Endodermal cell (in vitro differentiated cells): Measurements from ENCODE around the gene GCK. TPM values are rescaled to one million over a fixed set of nuclear protein-coding genes. Genes with fewer than 3 reads are reported as not detected.

ENCODE experiments used
- DNase-seq: peaks from one replicate; pipeline ENCODE4 v3.0.0-alpha.2; 2017
- H3K27ac ChIP-seq: 2 replicates; pipeline ENCODE4 v1.5.1; 2013; ENCODE audit warnings: mild to moderate bottlenecking, low read depth, low read length, moderate library complexity
- H3K27me3 ChIP-seq: 2 replicates; pipeline ENCODE4 v1.6.1; 2013; ENCODE audit warnings: mild to moderate bottlenecking, low read length, moderate library complexity; ENCODE audit not compliant: insufficient read depth, control insufficient read depth, poor library complexity, severe bottlenecking
- H3K36me3 ChIP-seq: 2 replicates; pipeline ENCODE4 v1.7.0; 2013; ENCODE audit warnings: mild to moderate bottlenecking, low read length, moderate library complexity; ENCODE audit not compliant: control insufficient read depth, insufficient read depth
- H3K4me1 ChIP-seq: one replicate; pipeline ENCODE4 v1.7.0; 2013; ENCODE audit warnings: low read length; ENCODE audit not compliant: control insufficient read depth, insufficient read depth
- H3K4me3 ChIP-seq: 2 replicates; pipeline ENCODE4 v1.5.1; 2013; ENCODE audit warnings: mild to moderate bottlenecking, low read length, moderate library complexity
- H3K9ac ChIP-seq: 2 replicates; pipeline ENCODE4 v1.6.1; 2013; ENCODE audit warnings: mild to moderate bottlenecking, low read length, moderate library complexity; ENCODE audit not compliant: poor library complexity, severe bottlenecking; ENCODE audit errors: extremely low read depth
- H3K9me3 ChIP-seq: 2 replicates; pipeline ENCODE4 v1.6.1; 2013; ENCODE audit warnings: mild to moderate bottlenecking, low read length, moderate library complexity; ENCODE audit not compliant: control insufficient read depth
- H3K27ac Mint-ChIP-seq: 2 replicates; pipeline ENCODE4 v1.8.0; 2020; ENCODE audit warnings: mixed read lengths
- H3K27me3 Mint-ChIP-seq: 2 replicates; pipeline ENCODE4 v1.8.0; 2021; ENCODE audit warnings: mild to moderate bottlenecking, mixed read lengths; ENCODE audit not compliant: insufficient read depth
- H3K36me3 Mint-ChIP-seq: 2 replicates; pipeline ENCODE4 v1.8.0; 2020; ENCODE audit warnings: low read depth, mixed read lengths
- H3K4me1 Mint-ChIP-seq: 2 replicates; pipeline ENCODE4 v1.8.0; 2020; ENCODE audit warnings: mixed read lengths
- H3K4me3 Mint-ChIP-seq: 2 replicates; pipeline ENCODE4 v1.8.0; 2020; ENCODE audit warnings: mild to moderate bottlenecking, moderate library complexity, mixed read lengths
- H3K9me3 Mint-ChIP-seq: 2 replicates; pipeline ENCODE4 v1.8.0; 2020; ENCODE audit warnings: mild to moderate bottlenecking, mixed read lengths
- CTCF ChIP-seq: fragments of 200-600 bp; sonication (generic); conservative IDR thresholded peaks from 2 replicates; pipeline ENCODE4 v1.5.0; 2021; ENCODE audit warnings: antibody characterized with exemption, mild to moderate bottlenecking
- WGBS, 2 experiments: methylation state at CpG; one replicate each; pipeline versions ENCODE4 v1.1.5 to v1.1.7; 2013; ENCODE audit warnings: missing lambda C conversion rate in 2 of 2, mixed read lengths in 1 of 2; ENCODE audit not compliant: insufficient coverage in 1 of 2, insufficient read length in 1 of 2; 5-methylcytosine and 5-hydroxymethylcytosine counted together
- total RNA-seq, 2 donors: library from RNA; stranded (reverse); fragmentation: NEBNext Ultra II Directional in 1 of 2; extraction: Animal tissue kit (Norgen Biotek cat#: 25700) in 1 of 2; gene quantifications; 2 replicates in 1 of 2; 3 replicates in 1 of 2; pipeline ENCODE4 v1.2.1, GENCODE V29; 2021

Gene GCK
- total RNA-seq, 2 donors from 2014 or later: 0.29 to 0.48 TPM

GRCh38 chr7:44145479-44145968 is 43.7 kb downstream of the GCK start:
- H3K9me3 Mint-ChIP-seq: peaks cover 2% of the 10 kb centered on the region
- WGBS, 2 experiments: 34 to 57% methylated on average over 21 to 53 of the region's 53 CpGs
- H3K27me3 Mint-ChIP-seq: peaks cover 35% of the 10 kb centered on the region
- no peak overlapping the region for H3K4me3 ChIP-seq
- H3K4me3 Mint-ChIP-seq: peak overlapping the region; percentile 44
- H3K27ac Mint-ChIP-seq: no peak overlapping the region
- no peaks in the 10 kb centered on the region for H3K36me3 ChIP-seq
- H3K27ac ChIP-seq: no peak overlapping the region
- peaks cover 20% of the 10 kb centered on the region for H3K4me1 ChIP-seq
- peaks cover 22% of the 10 kb centered on the region for H3K4me1 Mint-ChIP-seq
- TF ChIP-seq CTCF: no peak
- H3K9me3 ChIP-seq: no peaks in the 10 kb centered on the region
- H3K27me3 ChIP-seq: peaks cover 25% of the 10 kb centered on the region
- H3K9ac ChIP-seq: no peak overlapping the region
- H3K36me3 Mint-ChIP-seq: no peaks in the 10 kb centered on the region
- peak; percentile 68 for DNase-seq

- no peaks in the 10 kb centered on the region for H3K36me3 ChIP-seq
- DNase-seq: no peak
- no peaks in the 10 kb centered on the region for H3K9me3 ChIP-seq
- peaks cover 36% of the 10 kb centered on the region for H3K27me3 Mint-ChIP-seq
- peaks cover 20% of the 10 kb centered on the region for H3K4me1 ChIP-seq
- no peaks in the 10 kb centered on the region for H3K36me3 Mint-ChIP-seq
- WGBS, 2 experiments: 90 to 91% methylated on average over 17 to 31 of the region's 31 CpGs
- H3K27ac ChIP-seq: no peak overlapping the region
- H3K4me3 Mint-ChIP-seq: peak overlapping the region; percentile 44
- no peak overlapping the region for H3K9ac ChIP-seq
- peaks cover 25% of the 10 kb centered on the region for H3K27me3 ChIP-seq
- H3K27ac Mint-ChIP-seq: no peak overlapping the region
- peaks cover 2% of the 10 kb centered on the region for H3K9me3 Mint-ChIP-seq
- TF ChIP-seq CTCF: no peak
- peaks cover 22% of the 10 kb centered on the region for H3K4me1 Mint-ChIP-seq
- H3K4me3 ChIP-seq: no peak overlapping the region
These were observed 44.2 kb downstream of the GCK start for GRCh38 chr7:44144968-44145478.

- Histone ChIP-seq H3K36me3 (no peaks in the 10 kb centered on the region), H3K9me3 (no peaks in the 10 kb centered on the region), H3K27me3 (peaks cover 25% of the 10 kb centered on the region), H3K9ac (no peak overlapping the region), H3K4me3 (no peak overlapping the region), H3K4me1 (peaks cover 20% of the 10 kb centered on the region), H3K27ac (no peak overlapping the region)
- TF ChIP-seq CTCF: no peak
- Mint-ChIP-seq H3K27ac (no peak overlapping the region), H3K36me3 (no peaks in the 10 kb centered on the region), H3K27me3 (peaks cover 40% of the 10 kb centered on the region), H3K4me3 (no peak overlapping the region), H3K4me1 (peaks cover 22% of the 10 kb centered on the region), H3K9me3 (peaks cover 2% of the 10 kb centered on the region)
- 96 to 98% methylated on average over 5 to 6 of the region's 6 CpGs for WGBS, 2 experiments
- no peak for DNase-seq
These were observed 44.7 kb downstream of the GCK start for GRCh38 chr7:44144426-44144967.
